PC-9 (cell line): ENCODE measurements around the gene WSCD1.

Source experiments
- CTCF ChIP-seq: fragments of 200-600 bp; sonication (generic); conservative IDR thresholded peaks from 2 replicates; pipeline ENCODE4 v1.6.1; 2017; ENCODE audit warnings: mixed run types, antibody characterized with exemption, mild to moderate bottlenecking, moderate library complexity
- EZH2 ChIP-seq: fragments of 200-600 bp; sonication (generic); IDR thresholded peaks from 2 replicates; pipeline ENCODE4 v1.8.0; 2017; ENCODE audit warnings: antibody characterized with exemption, low read depth

DNA sequence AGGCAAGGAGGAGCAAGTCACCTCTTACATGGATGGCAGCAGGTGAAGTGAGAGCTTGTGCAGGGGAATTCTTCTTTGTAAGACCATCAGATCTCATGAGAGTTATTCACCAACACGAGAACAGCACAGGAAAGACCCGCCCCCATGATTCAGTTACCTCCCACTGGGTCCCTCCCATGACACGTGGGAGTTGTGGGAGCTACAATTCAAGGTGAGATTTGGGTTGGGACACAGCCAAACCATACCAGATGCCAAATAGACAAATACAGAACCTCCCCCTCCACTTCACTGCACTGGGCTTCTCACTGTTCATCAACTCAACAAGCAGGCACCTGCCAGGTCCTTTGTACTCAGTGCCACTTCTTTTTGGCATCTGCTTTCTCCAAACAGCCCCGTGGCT lies 100.2 kb downstream of the WSCD1 start:
- TF ChIP-seq CTCF (no peak), EZH2 (no peak)
